Ovary (tissue), 9 donors: ENCODE data around the gene CELF1. TPM values are rescaled to one million over a fixed set of nuclear protein-coding genes. Genes with fewer than 3 reads are reported as not detected.

Source experiments
- DNase-seq, 5 donors: peaks; one replicate each; pipeline ENCODE4 v3.0.0-alpha.2; 2019 to 2020
- H3K27ac ChIP-seq, 2 donors: fragments of 200-600 bp; one replicate each; pipeline versions ENCODE4 v1.5.1 to v1.8.0; 2019 to 2022
- H3K27me3 ChIP-seq: fragments of 200-600 bp; one replicate; pipeline ENCODE4 v1.8.0; 2022
- H3K36me3 ChIP-seq: fragments of 200-600 bp; sonication (generic); one replicate; pipeline ENCODE4 v1.5.1; 2019
- H3K4me1 ChIP-seq: one replicate; pipeline ENCODE4 v1.8.1; 2013; ENCODE audit warnings: mild to moderate bottlenecking, moderate library complexity; ENCODE audit not compliant: insufficient read depth
- H3K4me3 ChIP-seq: fragments of 200-600 bp; sonication (generic); one replicate; pipeline ENCODE4 v1.5.1; 2017
- H3K9me3 ChIP-seq, 2 donors: fragments of 200-600 bp in 1 of 2; sonication (generic) in 1 of 2; one replicate each; pipeline versions ENCODE4 v1.5.1 to v1.8.1; 2013 to 2019; ENCODE audit warnings: mild to moderate bottlenecking in 1 of 2, moderate library complexity in 1 of 2
- EP300 ChIP-seq: sonication (generic); formaldehyde crosslinking; IDR thresholded peaks from one replicate; pipeline ENCODE4 v1.6.1; 2017; ENCODE audit warnings: antibody characterized with exemption
- POLR2A ChIP-seq: fragments of 450-650 bp; IDR thresholded peaks from one replicate; pipeline ENCODE4 v1.6.1; 2017; ENCODE audit warnings: antibody characterized with exemption, mild to moderate bottlenecking, moderate library complexity
- WGBS, 3 donors: extraction: QIAGEN DNeasy Blood & Tissue Kit in 1 of 3; methylation state at CpG; one replicate each; pipeline versions ENCODE4 v1.1.5 to v1.1.7; 2013 to 2017; 5-methylcytosine and 5-hydroxymethylcytosine counted together
- intact Hi-C, 4 donors: fragments of 100-400 bp; cut with DNase I; formaldehyde crosslinking; loops; one replicate each; pipeline versions ENCODE4 v1.11.0 to v1.15.1; 2022 to 2023
- polyA plus RNA-seq, 2 donors: library from polyadenylated mRNA; stranded (reverse); fragments of 200-250 nt in 1 of 2; fragments of 350-450 nt in 1 of 2; fragmentation: Illumina TruSeq in 1 of 2; extraction: RNeasy Lipid Tissue Mini Kit (QIAGEN cat#74804) in 1 of 2; gene quantifications; one replicate each; pipeline ENCODE4 v1.2.3, GENCODE V29; 2013 to 2014
- total RNA-seq, 7 donors: library from RNA; depleted of rRNA in 2 of 7; stranded (reverse); fragments of >200 nt in 2 of 7; fragmentation: NEBNext Ultra II Directional in 3 of 7; extraction: Animal tissue kit (Norgen Biotek cat#: 25700) in 3 of 7; gene quantifications; one replicate each; pipeline versions ENCODE4 v1.1.0 to v1.2.4, GENCODE V29; 2016 to 2023
- TF ChIP-seq, protein P1 (sequence below), 3 donors: fragments of 450-650 bp in 2 of 3; fragments of 200-600 bp in 1 of 3; IDR thresholded peaks; one replicate each; pipeline versions ENCODE4 v1.5.1 to v1.8.0; 2016 to 2022; ENCODE audit warnings: antibody characterized with exemption in 3 of 3, mild to moderate bottlenecking in 1 of 3
- donor health status: DM: no; HTN: no; CAD: no; lungs with moderate emphysema.
- donor health status: DM: no; HTN: no; CAD: no.
- donor health status: Bipolar disorder and iron deficiency.
- donor health status: DM: yes; HTN: yes; CAD: no.
- donor health status: DM: no; HTN: no; CAD: no.
- donor health status: DM: yes; HTN: yes; CAD: no.

The CELF1 gene
- total and polyA plus RNA-seq, 9 donors: 25.0 to 109 (median 71.5) TPM

- intact Hi-C loops: no loop called here
- Histone ChIP-seq H3K36me3 (no peaks in the 10 kb centered on the region), H3K4me1 (peaks cover 4% of the 10 kb centered on the region), H3K27me3 (no peaks in the 10 kb centered on the region), H3K27ac (no peak within 1 kb of the TSS), H3K9me3 (no peaks in the 10 kb centered on the region), H3K4me3 (no peak within 1 kb of the TSS)
- DNase-seq: no peak
- TF ChIP-seq POLR2A (no peak), EP300 (no peak)
- TF ChIP-seq, protein P1, sequence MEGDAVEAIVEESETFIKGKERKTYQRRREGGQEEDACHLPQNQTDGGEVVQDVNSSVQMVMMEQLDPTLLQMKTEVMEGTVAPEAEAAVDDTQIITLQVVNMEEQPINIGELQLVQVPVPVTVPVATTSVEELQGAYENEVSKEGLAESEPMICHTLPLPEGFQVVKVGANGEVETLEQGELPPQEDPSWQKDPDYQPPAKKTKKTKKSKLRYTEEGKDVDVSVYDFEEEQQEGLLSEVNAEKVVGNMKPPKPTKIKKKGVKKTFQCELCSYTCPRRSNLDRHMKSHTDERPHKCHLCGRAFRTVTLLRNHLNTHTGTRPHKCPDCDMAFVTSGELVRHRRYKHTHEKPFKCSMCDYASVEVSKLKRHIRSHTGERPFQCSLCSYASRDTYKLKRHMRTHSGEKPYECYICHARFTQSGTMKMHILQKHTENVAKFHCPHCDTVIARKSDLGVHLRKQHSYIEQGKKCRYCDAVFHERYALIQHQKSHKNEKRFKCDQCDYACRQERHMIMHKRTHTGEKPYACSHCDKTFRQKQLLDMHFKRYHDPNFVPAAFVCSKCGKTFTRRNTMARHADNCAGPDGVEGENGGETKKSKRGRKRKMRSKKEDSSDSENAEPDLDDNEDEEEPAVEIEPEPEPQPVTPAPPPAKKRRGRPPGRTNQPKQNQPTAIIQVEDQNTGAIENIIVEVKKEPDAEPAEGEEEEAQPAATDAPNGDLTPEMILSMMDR (IDR thresholded peaks at IDR 0.05): no peak
- WGBS, 3 donors: 1 to 2% (median 1%) methylated on average over 29 to 48 of the region's 48 CpGs
These were observed 41.3 kb upstream of the CELF1 start, which contains the start of gene C1QTNF4 for GRCh38 chr11:47593934-47594855. C1QTNF4 (minus strand) TSS chr11:47594411; CDS start chr11:47590810, 3,601 bp downstream.

- TF ChIP-seq, protein P1 (IDR thresholded peaks at IDR 0.05): no peak
- TF ChIP-seq POLR2A: no peak
- no peak for TF ChIP-seq EP300
- Histone ChIP-seq H3K27ac (no peak overlapping the region), H3K36me3 (no peaks in the 10 kb centered on the region), H3K4me3 (no peak overlapping the region), H3K9me3 (no peaks in the 10 kb centered on the region), H3K4me1 (peaks cover 11% of the 10 kb centered on the region), H3K27me3 (no peaks in the 10 kb centered on the region)
- 5 to 14% (median 8%) methylated on average over 6 of the region's 6 CpGs for WGBS, 3 donors
- DNase-seq: no peak
- intact Hi-C loops: no loop called here
These were observed 40.6 kb upstream of the CELF1 start for GRCh38 chr11:47593492-47593933.

DNA sequence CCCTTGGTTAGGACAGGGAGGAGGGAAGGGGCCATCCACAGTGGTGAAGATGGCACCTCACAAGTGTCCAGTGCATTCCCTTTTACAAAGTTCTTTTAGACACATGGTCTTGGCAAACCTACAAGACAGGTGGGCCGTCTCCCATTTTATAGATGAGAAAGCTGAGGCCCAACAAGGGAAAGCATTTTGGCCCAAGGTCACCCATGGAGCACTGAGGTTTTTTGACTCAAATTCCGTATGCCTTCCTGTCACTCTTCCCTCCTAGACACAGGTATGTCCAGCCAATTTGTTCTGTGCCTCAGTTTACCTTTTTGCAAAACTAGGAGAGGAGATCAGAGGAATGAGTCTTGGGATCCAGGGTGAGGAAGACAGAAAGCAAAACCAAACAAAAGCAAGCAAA is 40.0 kb upstream of the CELF1 start:
- intact Hi-C loops: no loop called here
- H3K9me3 ChIP-seq: no peaks in the 10 kb centered on the region
- no peak overlapping the region for H3K27ac ChIP-seq
- H3K27me3 ChIP-seq: no peaks in the 10 kb centered on the region
- H3K4me3 ChIP-seq: no peak overlapping the region
- WGBS, 3 donors: 71 to 73% (median 71%) methylated on average over 2 of the region's 2 CpGs
- TF ChIP-seq, protein P1 (IDR thresholded peaks at IDR 0.05): no peak
- TF ChIP-seq EP300: no peak
- TF ChIP-seq POLR2A: no peak
- no peaks in the 10 kb centered on the region for H3K36me3 ChIP-seq
- H3K4me1 ChIP-seq: peaks cover 11% of the 10 kb centered on the region
- DNase-seq: no peak

- intact Hi-C loops: no loop called here
- peak in 1 of 5 donors; percentile 16 for DNase-seq
- H3K27ac ChIP-seq: no peak overlapping the region
- 65 to 86% (median 78%) methylated on average over 4 of the region's 4 CpGs for WGBS, 3 donors
- H3K4me1 ChIP-seq: peaks cover 11% of the 10 kb centered on the region
- no peak for TF ChIP-seq EP300
- TF ChIP-seq, protein P1 (IDR thresholded peaks at IDR 0.05): no peak
- TF ChIP-seq POLR2A: no peak
- H3K36me3 ChIP-seq: no peaks in the 10 kb centered on the region
- H3K27me3 ChIP-seq: no peaks in the 10 kb centered on the region
- H3K9me3 ChIP-seq: no peaks in the 10 kb centered on the region
- H3K4me3 ChIP-seq: no peak overlapping the region
These were observed 39.3 kb upstream of the CELF1 start for GRCh38 chr11:47592251-47592650.
